ENCODE results near the gene FAM13A. TPM values are rescaled to one million over a fixed set of nuclear protein-coding genes. Genes with fewer than 3 reads are reported as not detected.

FAM13A gene
- polyA plus RNA-seq, 1 of the 3 experiments (the other 2 are of a cell fraction): 0.67 TPM

DNA sequence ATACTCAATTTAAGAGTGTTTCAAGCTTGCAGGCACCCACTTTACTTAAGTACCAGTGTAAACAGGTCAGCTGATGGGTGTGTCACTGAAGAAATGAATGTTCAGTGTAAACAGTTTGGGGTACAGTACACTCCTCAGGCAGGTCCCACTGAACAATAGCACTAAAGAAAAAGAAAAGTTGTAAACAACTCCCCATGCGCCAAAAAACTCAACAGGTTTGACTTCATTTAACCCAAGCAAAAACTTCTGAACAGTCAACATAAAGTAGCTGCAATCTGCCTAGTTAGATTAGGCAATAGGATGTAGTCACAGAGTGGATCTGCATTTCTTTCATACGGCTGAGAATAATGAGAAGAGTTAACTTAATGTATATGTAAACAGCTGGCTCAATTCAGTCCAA is 93.2 kb downstream of the FAM13A start:
- TF ChIP-seq, protein P1, sequence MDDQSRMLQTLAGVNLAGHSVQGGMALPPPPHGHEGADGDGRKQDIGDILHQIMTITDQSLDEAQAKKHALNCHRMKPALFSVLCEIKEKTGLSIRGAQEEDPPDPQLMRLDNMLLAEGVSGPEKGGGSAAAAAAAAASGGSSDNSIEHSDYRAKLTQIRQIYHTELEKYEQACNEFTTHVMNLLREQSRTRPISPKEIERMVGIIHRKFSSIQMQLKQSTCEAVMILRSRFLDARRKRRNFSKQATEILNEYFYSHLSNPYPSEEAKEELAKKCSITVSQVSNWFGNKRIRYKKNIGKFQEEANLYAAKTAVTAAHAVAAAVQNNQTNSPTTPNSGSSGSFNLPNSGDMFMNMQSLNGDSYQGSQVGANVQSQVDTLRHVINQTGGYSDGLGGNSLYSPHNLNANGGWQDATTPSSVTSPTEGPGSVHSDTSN (IDR thresholded peaks at IDR 0.05): no peak
- no peak for TF ChIP-seq SIN3A (IDR thresholded peaks at IDR 0.05; ENCODE audit: borderline replicate concordance, low read depth, low read length)
- TF ChIP-seq, protein P2, sequence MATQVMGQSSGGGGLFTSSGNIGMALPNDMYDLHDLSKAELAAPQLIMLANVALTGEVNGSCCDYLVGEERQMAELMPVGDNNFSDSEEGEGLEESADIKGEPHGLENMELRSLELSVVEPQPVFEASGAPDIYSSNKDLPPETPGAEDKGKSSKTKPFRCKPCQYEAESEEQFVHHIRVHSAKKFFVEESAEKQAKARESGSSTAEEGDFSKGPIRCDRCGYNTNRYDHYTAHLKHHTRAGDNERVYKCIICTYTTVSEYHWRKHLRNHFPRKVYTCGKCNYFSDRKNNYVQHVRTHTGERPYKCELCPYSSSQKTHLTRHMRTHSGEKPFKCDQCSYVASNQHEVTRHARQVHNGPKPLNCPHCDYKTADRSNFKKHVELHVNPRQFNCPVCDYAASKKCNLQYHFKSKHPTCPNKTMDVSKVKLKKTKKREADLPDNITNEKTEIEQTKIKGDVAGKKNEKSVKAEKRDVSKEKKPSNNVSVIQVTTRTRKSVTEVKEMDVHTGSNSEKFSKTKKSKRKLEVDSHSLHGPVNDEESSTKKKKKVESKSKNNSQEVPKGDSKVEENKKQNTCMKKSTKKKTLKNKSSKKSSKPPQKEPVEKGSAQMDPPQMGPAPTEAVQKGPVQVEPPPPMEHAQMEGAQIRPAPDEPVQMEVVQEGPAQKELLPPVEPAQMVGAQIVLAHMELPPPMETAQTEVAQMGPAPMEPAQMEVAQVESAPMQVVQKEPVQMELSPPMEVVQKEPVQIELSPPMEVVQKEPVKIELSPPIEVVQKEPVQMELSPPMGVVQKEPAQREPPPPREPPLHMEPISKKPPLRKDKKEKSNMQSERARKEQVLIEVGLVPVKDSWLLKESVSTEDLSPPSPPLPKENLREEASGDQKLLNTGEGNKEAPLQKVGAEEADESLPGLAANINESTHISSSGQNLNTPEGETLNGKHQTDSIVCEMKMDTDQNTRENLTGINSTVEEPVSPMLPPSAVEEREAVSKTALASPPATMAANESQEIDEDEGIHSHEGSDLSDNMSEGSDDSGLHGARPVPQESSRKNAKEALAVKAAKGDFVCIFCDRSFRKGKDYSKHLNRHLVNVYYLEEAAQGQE (IDR thresholded peaks at IDR 0.05; ENCODE audit: low read depth, low read length): no peak
- TF ChIP-seq, protein P3, sequence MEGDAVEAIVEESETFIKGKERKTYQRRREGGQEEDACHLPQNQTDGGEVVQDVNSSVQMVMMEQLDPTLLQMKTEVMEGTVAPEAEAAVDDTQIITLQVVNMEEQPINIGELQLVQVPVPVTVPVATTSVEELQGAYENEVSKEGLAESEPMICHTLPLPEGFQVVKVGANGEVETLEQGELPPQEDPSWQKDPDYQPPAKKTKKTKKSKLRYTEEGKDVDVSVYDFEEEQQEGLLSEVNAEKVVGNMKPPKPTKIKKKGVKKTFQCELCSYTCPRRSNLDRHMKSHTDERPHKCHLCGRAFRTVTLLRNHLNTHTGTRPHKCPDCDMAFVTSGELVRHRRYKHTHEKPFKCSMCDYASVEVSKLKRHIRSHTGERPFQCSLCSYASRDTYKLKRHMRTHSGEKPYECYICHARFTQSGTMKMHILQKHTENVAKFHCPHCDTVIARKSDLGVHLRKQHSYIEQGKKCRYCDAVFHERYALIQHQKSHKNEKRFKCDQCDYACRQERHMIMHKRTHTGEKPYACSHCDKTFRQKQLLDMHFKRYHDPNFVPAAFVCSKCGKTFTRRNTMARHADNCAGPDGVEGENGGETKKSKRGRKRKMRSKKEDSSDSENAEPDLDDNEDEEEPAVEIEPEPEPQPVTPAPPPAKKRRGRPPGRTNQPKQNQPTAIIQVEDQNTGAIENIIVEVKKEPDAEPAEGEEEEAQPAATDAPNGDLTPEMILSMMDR (IDR thresholded peaks at IDR 0.05): no peak
- TF ChIP-seq TCF12 (IDR thresholded peaks at IDR 0.05): no peak
- TF ChIP-seq GATA2 (CRISPR knock-in tag; IDR thresholded peaks at IDR 0.05): no peak
- TF ChIP-seq NFIC (IDR thresholded peaks at IDR 0.05; ENCODE audit: borderline replicate concordance): no peak
- TF ChIP-seq ELF1 (IDR thresholded peaks at IDR 0.05): no peak
- no peak for TF ChIP-seq RCOR1 (IDR thresholded peaks at IDR 0.05; ENCODE audit: low read length)
- TF ChIP-seq FOXM1 (IDR thresholded peaks at IDR 0.05; ENCODE audit: low read depth): no peak
- TF ChIP-seq RFX5 (IDR thresholded peaks at IDR 0.05; ENCODE audit: low read length): no peak
- no peak for TF ChIP-seq FOXJ3 (CRISPR knock-in tag; IDR thresholded peaks at IDR 0.05)
- TF ChIP-seq GABPA (IDR thresholded peaks at IDR 0.05; ENCODE audit: low read depth): no peak
- no peak overlapping the region for H3K4me2 ChIP-seq
- H3K79me2 ChIP-seq (ENCODE audit: insufficient read depth): no peaks in the 10 kb centered on the region
- no peaks in the 10 kb centered on the region for H3K27me3 ChIP-seq (ENCODE audit: insufficient read depth)
- no peak overlapping the region for H3K27ac ChIP-seq (ENCODE audit: low read depth in 2 of 2, low read length in 1 of 2)
- no peaks in the 10 kb centered on the region for H3K36me3 ChIP-seq (replicated peaks in 1 of 2; ENCODE audit: control insufficient read depth in 1 of 2, insufficient read depth in 2 of 2, low read length in 1 of 2)
- no peak for DNase-seq
- CTCF ChIA-PET: interaction anchor here (1.1 kb wide), 1 partner anchor 145 kb away, joined by 3 read pairs; no protein-coding TSS in a partner anchor
- POLR2A ChIA-PET: no interaction called here
- no peaks in the 10 kb centered on the region for H4K20me1 ChIP-seq (ENCODE audit: insufficient read depth)
- H3K9me3 ChIP-seq: no peaks in the 10 kb centered on the region
- no peaks in the 10 kb centered on the region for H3F3A ChIP-seq (replicated peaks; ENCODE audit: insufficient read depth)
- H2AFZ ChIP-seq (ENCODE audit: low read depth): no peak overlapping the region
- no peaks in the 10 kb centered on the region for H3K4me1 ChIP-seq (ENCODE audit: control insufficient read depth in 1 of 2, insufficient read depth in 2 of 2, low read depth in 1 of 2, low read length in 1 of 2)
- no peak overlapping the region for H3K9ac ChIP-seq
- 83% methylated on average over 2 of the region's 2 CpGs for WGBS (ENCODE audit: low lambda C conversion rate)
- H3K9me2 ChIP-seq: no peaks in the 10 kb centered on the region
- no peak overlapping the region for H3K4me3 ChIP-seq (ENCODE audit: low read depth in 2 of 2, low read length in 1 of 2)
